ENCODE results near the gene LATS2. TPM values are rescaled to one million over a fixed set of nuclear protein-coding genes. Genes with fewer than 3 reads are reported as not detected.

Gene LATS2
- total RNA-seq, result 23.7 TPM
- long read RNA-seq, full-length matches to known transcripts, result 2 of 8 reads
- long read RNA-seq, partial matches to known transcripts, result 2 of 8 reads
- long read RNA-seq, other reads (novel, unspliced or antisense), result 4 of 8 reads

DNA sequence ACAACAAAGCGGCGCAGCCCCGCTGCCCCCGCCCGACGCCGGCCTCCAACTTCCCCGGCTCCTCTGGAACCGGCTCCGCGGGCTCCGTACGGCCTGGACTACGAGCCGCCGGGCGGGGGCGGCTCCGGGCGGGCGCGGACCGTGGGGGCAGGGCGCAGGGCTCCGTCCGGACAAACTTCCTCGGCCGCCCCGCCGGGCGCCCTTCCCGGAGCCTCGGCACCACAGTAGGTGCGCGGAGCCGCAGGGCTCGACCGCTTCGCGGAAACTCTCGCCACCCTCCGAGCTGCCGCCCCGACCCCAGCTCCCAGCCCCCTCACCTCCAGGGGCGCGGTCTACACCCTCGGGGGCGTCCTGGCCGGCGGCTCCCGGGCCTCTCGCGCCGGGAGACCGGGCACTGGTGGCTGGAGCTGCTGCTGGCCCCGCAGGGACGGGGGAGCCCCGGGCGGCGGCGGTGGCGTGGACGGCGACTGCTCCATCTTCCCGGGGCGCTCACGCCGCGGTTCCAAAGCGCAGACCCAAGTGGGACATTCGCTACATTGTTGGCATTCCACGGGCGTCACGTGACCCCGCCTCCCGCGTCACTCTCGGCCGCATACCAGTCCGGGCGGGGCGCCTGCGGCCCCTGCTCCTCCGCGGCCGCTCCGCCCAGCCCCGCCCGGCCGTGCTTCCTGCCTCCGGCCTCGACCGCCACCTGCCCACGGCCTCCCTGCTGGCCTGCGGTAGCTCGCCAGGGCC is at the start of gene LATS2:
TSS of gene LATS2 (minus strand) at position 558 of the 735 bp plus-strand sequence. CDS start 15,560 bp downstream, outside the sequence.
- intact Hi-C loops (cut with DNase I), result loop anchor here (5.0 kb wide), 2 partner anchors 39 to 119 kb away; no protein-coding TSS in a partner anchor
- peak; percentile 99 for DNase-seq (ENCODE audit: missing footprints)
- ATAC-seq, result peak; percentile 96

DNA sequence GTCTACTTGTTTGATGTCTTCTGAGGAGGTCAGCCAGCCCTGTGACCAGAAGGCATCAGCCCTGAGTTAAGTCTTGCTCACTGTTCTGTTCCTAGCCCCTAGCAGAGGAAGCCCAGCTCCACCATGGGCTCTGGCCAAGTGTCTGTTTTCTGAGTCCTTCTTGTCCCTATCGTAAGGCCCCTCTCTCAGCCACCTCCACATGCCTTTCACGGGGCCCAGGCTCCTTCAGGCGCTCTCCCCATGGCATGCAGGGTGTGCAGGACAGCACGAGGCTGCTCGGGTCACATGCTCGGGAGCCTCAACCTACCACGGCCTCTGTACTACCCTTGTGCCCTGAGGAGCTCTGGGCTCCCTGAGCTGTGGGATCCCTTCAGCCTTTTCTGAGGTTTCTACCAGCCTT is 47.8 kb upstream of the LATS2 start:
- no peak for ATAC-seq
- intact Hi-C loops (cut with DNase I), result no loop called here
- DNase-seq (ENCODE audit: missing footprints), result no peak

DNA sequence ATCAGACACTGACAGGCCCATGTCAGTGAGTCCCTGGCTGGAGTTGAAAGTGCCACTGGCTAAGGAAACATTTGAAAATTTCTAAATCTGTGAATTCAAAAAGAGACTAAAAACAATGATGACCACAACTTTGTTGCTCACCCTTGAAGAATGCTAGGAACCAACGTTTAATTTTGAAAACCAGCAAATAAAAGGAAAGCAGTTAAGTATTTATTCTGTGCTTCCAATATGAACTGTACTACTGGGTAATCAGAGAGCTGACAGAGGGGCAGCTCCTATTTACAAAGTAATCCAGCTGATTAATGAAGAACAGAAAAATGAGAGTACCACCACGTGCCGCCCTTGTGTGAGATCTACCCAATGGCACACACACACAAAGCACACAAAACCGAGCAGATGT is 44.7 kb upstream of the LATS2 start:
- intact Hi-C loops (cut with DNase I), result no loop called here
- DNase-seq (ENCODE audit: missing footprints) (no peak), ATAC-seq (no peak)

DNA sequence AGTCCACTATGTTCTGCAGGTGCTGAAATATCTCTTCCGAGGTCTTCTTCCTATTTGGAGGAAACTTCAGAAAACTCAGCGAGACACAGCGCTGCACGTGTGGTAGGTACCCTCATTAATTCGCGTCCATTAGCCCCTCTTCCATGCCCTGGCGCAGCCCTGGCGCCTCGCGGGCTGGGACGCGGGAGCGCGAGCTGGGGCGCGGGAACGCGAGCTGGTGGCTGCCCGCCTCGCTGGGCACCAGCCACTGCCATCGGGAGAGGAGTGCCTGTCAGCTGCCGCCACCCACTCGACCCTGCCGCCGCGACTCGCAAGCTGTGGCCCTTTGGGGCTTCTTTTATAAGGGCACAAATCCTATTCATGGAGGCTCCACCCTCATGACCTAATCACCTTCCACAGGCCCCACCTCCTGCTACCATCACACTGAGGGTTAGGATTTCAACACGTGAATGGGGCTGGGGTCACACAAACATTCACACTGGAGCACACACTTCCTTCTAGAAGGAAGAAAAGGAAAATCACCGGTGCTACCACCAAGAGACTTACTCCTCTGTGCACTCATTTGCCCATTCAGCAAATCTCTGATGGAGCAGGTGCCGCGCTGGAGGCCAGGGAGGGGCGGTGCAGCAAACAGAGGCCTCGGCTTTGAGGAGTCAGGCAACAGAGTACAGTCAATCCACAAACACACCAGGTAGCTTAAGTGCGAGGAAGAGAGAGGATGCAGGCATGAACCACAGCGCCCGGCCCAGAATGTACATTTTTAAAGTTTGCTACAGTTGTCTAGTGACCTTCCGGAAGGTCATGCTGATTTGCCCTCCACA is 43.0 kb upstream of the LATS2 start:
- DNase-seq (ENCODE audit: missing footprints) (no peak), ATAC-seq (no peak)
- intact Hi-C loops (cut with DNase I), result no loop called here

DNA sequence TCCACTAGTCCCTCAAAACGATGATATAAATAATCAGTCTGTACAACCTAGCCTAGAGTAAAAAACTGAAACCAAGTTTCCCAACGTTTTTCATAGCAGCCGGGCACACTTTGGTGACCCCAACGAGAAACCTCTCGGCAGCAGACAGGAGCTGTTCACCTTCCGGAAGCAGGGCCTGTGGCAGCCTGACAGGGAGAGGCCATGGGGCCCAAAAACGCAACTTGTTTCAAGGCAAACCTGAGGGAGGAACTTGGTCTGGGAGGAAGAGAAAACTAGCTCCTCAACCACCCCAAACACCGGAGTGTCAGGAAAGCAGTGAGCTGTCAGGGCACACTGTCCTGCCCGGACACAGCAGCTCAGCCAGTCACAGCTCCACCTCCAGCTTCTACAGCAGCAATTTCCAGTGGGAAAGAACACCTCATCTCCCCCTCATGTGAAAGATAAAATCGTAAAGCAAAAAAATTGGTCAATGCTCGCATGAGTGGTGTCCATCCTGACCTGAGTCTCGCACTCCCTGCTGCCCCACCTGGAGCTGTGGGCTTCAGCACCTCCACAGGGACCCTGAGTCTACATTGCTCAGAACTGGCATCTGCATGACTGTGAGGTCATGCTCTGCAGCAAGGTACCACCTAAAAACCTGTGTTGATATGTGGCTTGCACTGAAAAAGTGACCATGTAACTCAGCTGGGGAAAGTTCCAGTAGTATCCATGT is 40.6 kb upstream of the LATS2 start:
- intact Hi-C loops (cut with DNase I), result no loop called here
- DNase-seq (ENCODE audit: missing footprints) (no peak), ATAC-seq (no peak)

DNA sequence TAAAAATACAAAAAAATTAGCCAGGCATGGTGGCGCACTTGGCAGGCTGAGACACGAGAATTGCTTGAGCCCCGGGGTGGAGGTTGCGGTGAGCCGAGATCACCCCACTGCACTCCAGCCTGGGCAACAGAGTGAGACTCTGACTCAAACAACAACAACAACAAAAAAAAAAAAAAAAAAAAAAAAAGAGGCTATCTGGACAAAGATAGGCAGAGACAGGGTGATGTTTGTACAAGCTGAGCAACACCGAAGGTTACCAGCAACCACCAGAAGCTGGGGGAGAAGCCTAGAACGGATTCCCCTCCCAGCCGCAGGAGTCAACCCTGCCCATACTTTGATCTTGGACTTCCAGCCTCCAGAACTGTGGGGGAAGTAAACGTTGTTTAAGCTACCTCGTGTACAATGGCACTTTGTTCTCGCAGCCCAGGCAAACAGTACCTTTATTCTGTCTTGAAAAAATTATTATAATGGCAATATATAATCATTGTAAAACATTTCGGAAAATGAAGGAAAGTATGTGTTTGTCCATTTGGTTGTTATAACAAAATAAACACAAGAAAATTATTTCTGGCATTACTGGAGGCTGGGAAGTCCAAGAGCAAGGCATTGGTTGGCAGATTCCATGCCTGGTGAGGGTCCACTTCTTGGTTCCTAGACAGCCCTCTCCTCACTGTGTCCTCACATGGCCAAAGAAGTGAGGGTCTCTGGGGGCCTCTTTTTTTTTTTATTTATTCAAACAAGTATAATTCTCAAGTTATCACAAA is 39.8 kb upstream of the LATS2 start:
- intact Hi-C loops (cut with DNase I), result no loop called here
- DNase-seq (ENCODE audit: missing footprints) (no peak), ATAC-seq (no peak)

DNA sequence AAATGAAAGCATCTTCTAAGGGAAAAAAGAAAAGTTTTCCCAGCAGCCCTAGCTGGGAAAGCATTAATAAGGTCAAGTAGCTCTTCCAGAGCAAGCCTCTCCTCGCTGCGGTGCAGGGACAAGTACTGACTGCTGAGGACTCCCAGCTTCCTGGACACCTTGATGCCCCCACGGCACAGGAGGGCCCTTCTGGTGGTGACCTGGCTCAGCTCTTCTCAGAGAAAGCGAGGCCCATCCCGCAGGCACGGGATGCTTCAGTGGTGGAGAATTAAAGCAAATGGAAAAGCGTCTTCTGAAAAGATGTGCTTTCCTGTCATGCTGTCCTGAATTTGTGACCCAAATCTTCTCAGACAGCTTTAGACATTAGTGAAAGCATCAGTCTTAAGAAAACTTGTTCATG is 38.8 kb upstream of the LATS2 start:
- ATAC-seq, result no peak
- intact Hi-C loops (cut with DNase I), result no loop called here
- DNase-seq (ENCODE audit: missing footprints), result no peak

DNA sequence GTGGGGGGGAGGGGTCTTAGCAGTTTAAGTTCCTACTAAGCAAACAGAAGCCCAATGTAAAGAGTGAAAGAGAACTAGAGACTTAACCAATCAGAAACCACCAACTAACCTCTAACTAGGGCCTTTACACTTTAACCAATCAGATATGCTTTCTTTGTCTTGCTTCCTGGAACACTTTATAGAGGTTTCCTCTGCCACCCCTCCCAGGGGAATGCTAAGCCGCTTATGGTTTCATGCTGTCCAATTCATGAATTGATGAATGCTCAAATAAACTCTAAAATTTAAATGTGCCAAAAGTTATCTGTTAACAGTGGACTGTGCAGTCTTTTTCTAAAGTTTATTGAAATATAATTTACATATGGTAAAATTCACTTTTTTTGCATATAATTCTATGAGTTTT is 33.9 kb upstream of the LATS2 start:
- intact Hi-C loops (cut with DNase I), result no loop called here
- DNase-seq (ENCODE audit: missing footprints) (no peak), ATAC-seq (no peak)

DNA sequence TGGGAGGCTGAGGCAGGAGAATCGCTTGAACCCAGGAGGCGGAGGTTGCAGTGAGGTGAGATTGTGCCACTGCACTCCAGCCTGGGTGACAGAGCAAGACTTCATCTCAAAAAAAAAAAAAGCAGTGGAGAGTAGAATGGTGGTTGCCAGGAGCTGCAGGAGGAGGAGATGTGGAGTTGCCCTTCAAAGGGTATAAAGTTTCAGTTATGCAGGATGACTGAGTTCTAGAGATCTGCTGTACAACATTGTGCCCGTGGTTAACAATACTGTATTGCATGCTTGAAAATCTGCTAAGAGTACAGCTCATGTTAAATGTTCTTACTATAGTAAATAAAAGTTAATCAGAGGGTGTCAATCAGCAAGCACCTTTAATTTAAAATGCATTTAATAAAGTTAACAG is 28.4 kb upstream of the LATS2 start:
- intact Hi-C loops (cut with DNase I), result no loop called here
- DNase-seq (ENCODE audit: missing footprints) (no peak), ATAC-seq (no peak)

DNA sequence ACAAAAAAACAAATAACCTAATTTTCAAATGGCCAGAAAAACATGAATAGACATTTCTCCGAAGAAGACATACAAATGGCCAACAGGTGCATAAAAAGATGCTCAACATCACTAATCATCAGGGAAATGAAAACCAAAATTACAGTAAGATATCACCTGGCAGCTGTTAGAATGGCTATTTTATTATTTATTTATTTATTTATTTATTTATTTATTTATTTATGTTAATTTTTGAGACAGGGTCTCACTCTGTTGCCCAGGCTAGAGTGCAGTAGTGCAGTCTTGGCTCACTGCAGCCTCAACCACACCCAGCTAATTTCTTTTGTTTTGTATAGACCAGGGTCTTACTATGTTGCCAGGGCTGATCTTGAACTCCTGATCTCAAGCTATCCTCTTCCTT is 27.1 kb upstream of the LATS2 start:
- intact Hi-C loops (cut with DNase I), result no loop called here
- no peak for ATAC-seq
- no peak for DNase-seq (ENCODE audit: missing footprints)

DNA sequence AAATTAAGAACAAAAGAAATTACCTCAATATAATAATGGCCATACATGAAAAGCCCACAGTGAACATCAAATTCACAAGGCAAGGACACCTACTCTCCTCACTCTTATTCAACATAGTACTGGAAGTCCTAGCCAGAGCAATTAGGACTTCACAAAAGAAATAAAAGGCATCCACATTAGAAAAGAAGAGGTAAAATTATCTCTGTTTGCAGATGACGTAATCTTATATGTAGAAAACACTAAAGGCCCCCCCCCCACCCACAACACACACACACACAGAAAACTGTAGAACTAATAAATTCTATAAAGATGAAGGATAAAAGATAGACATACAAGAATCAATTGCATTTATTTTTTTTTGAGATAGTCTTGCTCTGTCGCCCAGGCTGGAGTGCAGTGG is 25.5 kb upstream of the LATS2 start:
- ATAC-seq (no peak), DNase-seq (ENCODE audit: missing footprints) (no peak)
- intact Hi-C loops (cut with DNase I), result no loop called here

DNA sequence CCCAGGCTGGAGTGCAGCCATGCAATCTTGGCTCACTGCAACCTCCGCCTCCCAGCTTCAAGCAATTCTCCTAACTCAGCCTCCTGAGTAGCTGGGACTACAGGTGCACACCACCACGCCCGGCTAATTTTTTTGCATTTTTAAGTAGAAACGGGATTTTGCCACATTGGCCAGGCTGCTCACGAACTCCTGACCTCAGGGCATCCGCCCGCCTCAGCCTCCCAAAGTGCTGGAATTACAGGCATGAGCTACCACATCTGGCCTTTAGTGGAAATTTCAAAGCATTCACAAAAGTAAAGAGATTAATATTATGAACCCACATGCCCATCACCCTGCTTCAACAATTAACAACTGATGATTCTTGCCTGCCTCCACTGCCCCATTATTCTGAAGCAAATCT is 20.5 kb upstream of the LATS2 start:
- DNase-seq (ENCODE audit: missing footprints) (no peak), ATAC-seq (no peak)
- intact Hi-C loops (cut with DNase I), result no loop called here

DNA sequence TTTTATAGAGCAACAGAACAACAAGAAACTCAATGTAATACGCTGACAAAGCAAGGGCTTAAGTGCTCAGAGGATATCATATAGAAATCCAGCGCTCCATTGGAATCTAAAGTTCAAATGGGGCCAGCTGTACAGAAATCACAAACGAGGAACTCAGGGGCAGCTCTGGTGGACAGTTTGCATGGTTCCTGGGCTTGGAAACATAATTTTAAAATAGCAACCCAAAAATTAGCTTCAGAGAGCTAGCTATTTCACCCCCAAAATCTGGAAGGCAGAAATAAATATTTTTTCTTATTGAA is 19.2 kb upstream of the LATS2 start:
- ATAC-seq (no peak), DNase-seq (ENCODE audit: missing footprints) (no peak)
- intact Hi-C loops (cut with DNase I), result no loop called here

DNA sequence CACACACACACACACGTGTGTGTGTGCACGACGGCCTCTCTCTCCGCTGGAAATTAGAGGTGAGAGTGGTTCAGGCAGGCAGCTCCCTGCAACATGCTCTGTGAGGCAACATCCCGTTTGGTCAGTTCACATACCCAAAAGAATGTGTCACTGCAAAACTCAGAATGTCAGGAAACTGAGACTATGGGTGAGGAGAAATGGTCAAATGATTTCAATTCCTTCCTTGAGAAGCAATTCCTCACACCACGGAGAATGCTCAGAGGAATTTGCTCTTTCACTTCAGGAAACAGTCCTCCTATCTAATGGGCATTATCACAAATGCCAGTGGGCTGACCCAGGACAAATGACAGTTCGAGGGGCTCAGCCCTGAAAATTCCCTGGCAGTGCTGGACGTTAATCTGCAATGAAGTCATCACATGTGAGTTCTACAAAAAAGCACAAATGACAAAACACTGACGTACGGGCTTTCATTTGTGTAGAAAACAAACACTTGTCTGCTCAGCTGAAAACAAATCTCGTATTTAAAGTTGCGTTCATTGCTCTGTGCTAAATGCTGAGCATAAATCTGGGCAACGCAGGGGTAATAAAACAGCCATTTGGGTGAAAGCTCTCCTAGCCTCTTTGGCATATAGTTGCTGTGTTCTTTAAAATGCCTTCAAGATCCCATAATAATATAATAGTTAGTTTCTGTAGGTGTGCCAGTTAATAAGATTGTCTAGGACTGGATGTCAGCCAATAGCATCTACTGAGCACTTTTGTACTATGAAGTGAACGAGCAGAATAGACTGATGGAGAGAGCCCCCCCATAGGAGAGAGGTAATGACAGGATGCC is 18.6 kb upstream of the LATS2 start:
- ATAC-seq, result no peak
- no peak for DNase-seq (ENCODE audit: missing footprints)
- intact Hi-C loops (cut with DNase I), result no loop called here

DNA sequence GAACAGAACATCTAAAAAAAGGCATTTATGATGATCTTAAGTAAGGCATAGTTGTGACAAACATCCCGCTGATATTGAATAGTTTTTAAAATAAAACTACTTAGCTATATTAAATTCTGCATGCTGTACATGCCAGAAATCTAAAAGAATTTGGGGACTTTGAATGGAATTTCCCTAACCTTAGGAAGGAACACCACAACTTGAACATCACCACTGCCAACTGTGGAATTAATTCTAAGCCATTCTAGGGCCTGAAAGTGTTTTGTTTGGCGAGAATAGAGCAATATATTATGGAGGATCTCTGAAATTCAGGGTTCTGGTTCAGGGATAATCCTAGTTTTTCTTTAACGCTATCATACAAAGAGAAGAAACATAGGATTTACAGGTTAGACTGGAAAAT is 17.8 kb upstream of the LATS2 start:
- ATAC-seq, result no peak
- intact Hi-C loops (cut with DNase I), result no loop called here
- no peak for DNase-seq (ENCODE audit: missing footprints)

DNA sequence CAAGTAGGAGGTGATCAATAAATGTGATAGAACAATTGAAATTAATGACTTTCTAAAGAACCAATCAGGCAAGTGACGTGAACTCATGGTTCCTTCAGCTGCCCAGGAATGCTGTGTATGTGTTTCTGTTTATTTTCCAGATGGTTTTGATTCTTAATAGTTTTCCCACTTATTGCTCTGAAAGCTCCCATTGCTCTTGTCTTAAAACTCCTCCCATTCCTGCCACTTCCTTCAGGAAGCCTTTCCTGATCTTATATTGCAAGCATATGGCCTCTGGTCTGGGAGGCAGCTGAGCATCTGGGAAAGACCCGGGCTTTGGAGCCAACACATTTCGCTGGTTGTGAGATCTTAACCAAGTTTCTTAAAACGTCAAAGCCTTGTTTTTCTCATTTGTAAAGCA is 17.1 kb upstream of the LATS2 start:
- intact Hi-C loops (cut with DNase I), result no loop called here
- ATAC-seq, result no peak
- no peak for DNase-seq (ENCODE audit: missing footprints)

DNA sequence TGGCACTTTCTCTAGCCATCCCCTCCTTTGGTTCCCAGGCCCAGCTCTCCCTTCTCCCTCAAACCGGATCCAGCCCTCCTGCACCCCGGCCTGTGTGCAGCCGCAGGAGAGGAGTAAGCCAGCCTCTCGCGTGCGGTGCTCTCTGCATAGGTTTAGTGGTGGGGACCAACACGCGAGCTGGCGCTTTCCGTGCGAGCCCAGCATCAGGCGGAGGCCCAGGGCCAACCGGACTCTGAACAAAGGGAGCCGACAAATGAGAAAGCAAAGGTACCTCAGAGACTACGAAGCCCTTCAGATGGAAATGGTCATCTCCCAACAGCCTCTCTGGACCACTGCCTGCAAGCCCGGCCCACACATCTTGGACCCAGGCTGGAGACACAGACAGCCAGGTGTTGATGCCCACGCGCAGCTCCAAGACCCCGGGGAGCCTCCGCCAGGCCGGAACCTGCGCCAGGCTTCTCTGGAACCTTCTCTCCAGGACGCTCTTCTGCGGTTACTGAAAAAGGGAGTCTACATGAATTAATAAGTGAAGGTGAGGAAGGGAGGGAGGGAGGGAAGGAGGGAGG is 16.5 kb upstream of the LATS2 start:
- no peak for ATAC-seq
- intact Hi-C loops (cut with DNase I), result no loop called here

More for the DNA sequence above, 16.5 kb upstream of the LATS2 start:
- DNase-seq (ENCODE audit: missing footprints), result no peak
